NT2/D1 (cell line): ENCODE measurements around the gene ZFYVE9.
"Not testable (repeated sequence)": the region's sequence is repeated elsewhere in the genome, so short reads cannot be mapped to it uniquely, and the experiment has no call there.

Experiments used
- DNase-seq: peaks from one replicate; pipeline ENCODE4 v3.0.0-alpha.2; 2011; ENCODE audit warnings: low read depth, low spot score
- H3K27me3 ChIP-seq: 2 replicates; pipeline ENCODE4 v1.6.0; 2011; ENCODE audit warnings: mild to moderate bottlenecking; ENCODE audit not compliant: insufficient read length, insufficient read depth
- H3K36me3 ChIP-seq: 2 replicates; pipeline ENCODE4 v1.6.1; 2011; ENCODE audit warnings: mild to moderate bottlenecking, low read length, mixed read lengths; ENCODE audit not compliant: insufficient read depth, insufficient read length
- H3K4me1 ChIP-seq: 2 replicates; pipeline ENCODE4 v1.5.1; 2011; ENCODE audit not compliant: insufficient read depth, insufficient read length
- H3K4me3 ChIP-seq: 2 replicates; pipeline ENCODE4 v1.5.1; 2011; ENCODE audit warnings: low read depth; ENCODE audit not compliant: insufficient read length
- H3K9ac ChIP-seq: 2 replicates; pipeline ENCODE4 v1.6.0; 2011; ENCODE audit warnings: low read depth; ENCODE audit not compliant: insufficient read length
- H3K9me3 ChIP-seq: 2 replicates; pipeline ENCODE4 v1.5.1; 2011; ENCODE audit warnings: mild to moderate bottlenecking, low read length; ENCODE audit not compliant: insufficient read depth
- SUZ12 ChIP-seq: IDR thresholded peaks from 2 replicates; pipeline ENCODE4 v1.6.1; 2011; ENCODE audit not compliant: insufficient read length, insufficient read depth; ENCODE audit errors: extremely low read depth
- YY1 ChIP-seq: IDR thresholded peaks from 2 replicates; pipeline ENCODE4 v1.6.1; 2011; ENCODE audit not compliant: insufficient read length, insufficient read depth
- ZNF274 ChIP-seq: IDR thresholded peaks from 2 replicates; pipeline ENCODE4 v1.6.1; 2011; ENCODE audit warnings: mild to moderate bottlenecking, low read depth, low read length

Gene ZFYVE9

DNA sequence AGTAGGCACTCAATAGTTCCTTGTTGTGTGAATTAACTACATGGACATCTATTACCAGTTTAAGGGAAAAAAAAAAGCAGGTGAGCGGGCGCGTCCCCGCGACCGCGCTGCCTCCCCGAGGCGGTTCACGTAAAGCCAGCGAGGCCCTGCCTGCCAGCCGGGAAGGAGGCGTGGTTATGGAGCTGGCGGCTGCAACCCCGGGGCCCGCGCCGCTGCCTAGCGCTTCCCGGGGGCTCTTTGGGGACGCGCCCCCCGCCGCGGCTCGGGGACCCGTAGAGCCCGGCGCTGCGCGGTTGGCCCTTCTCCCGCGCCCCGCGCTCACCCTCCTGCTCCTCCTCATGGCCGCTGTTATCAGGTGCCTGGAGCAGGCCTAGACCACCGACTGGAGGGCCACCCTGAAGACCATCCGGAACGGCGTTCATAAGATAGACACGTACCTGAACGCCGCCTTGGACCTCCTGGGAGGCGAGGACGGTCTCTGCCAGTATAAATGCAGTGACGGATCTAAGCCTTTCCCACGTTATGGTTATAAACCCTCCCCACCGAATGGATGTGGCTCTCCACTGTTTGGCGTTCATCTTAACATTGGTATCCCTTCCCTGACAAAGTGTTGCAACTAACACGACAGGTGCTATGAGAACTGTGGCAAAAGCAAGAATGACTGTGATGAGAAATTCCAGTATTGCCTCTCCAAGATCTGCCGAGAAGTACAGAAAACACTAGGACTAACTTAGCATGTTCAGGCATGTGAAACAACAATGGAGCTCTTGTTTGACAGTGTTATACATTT lies 226.7 kb downstream of the ZFYVE9 start:
- no peaks in the 10 kb centered on the region for H3K9me3 ChIP-seq
- no peaks in the 10 kb centered on the region for H3K27me3 ChIP-seq
- H3K4me1 ChIP-seq: peaks cover 10% of the 10 kb centered on the region
- DNase-seq: peak; percentile 76
- H3K9ac ChIP-seq: peak overlapping the region; percentile 62
- H3K4me3 ChIP-seq: peak overlapping the region; percentile 29
- TF ChIP-seq ZNF274 (no peak), SUZ12 (no peak), YY1 (no peak)
- peaks cover 40% of the 10 kb centered on the region for H3K36me3 ChIP-seq

DNA sequence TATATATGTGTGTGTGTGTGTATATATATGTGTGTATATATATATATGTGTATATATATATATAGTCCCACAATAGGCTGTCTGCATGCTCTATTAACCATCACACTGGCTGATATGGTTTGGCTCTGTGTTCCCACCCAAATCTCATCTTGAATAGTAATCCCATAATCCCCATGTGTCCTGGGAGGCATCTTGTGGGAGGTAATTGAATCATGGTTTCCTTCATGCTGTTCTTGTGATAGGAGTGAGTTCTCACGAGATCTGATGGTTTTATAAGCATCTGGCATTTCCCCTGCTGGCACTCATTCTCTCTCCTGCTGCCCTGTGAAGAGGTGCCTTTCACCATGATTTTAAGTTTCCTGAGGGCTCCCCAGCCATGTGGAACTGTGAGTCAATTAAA lies 228.0 kb downstream of the ZFYVE9 start:
- not testable (repeated sequence) for H3K27me3 ChIP-seq, H3K4me3 ChIP-seq, DNase-seq, H3K9me3 ChIP-seq, H3K4me1 ChIP-seq, H3K9ac ChIP-seq
- peaks cover 42% of the 10 kb centered on the region for H3K36me3 ChIP-seq

DNA sequence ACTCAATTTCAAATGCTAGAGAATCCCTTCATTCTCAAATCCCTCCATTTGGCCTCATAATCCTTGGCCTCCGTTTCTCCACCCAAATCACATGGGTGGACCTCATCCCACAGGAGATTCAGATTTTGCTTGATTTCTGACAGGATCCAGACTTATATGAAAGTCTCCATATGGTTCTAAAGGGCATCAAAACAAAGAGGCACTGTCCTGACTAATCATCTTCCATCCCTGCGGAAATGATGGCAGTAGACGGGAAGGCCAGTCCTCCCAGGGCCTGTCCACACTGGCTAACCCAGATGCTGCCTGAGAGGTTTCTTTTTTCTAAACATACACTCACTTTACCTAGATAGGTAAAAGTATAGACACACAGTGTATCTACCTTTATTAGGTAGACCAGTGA lies 243.5 kb downstream of the ZFYVE9 start:
- no peak for DNase-seq

DNA sequence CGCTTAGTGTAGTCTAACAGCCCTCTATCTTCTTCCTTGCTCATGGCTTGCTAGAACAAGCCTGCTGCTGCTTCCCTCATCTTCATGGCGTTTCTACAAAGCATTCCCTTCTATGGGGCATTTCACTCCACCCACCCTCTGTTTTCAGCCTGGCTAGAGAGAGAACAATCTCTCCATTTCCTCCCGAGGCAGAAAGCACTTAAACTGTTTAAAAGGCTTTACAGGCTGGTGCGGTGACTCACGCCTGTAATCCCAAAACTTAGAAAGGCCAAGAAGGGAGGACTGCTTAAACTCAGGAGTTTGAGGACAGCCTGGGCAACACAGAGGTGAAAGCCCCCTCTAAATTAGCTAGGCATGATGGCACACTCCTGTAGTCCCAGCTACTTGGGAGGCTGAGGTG lies 244.6 kb downstream of the ZFYVE9 start:
- H3K27me3 ChIP-seq: no peaks in the 10 kb centered on the region
- DNase-seq: peak; percentile 35
- no peak overlapping the region for H3K9ac ChIP-seq
- TF ChIP-seq SUZ12 (no peak), YY1 (no peak), ZNF274 (no peak)
- no peaks in the 10 kb centered on the region for H3K9me3 ChIP-seq
- H3K36me3 ChIP-seq: peaks cover 91% of the 10 kb centered on the region
- peaks cover 7% of the 10 kb centered on the region for H3K4me1 ChIP-seq
- no peak overlapping the region for H3K4me3 ChIP-seq

More for the DNA sequence above, 243.5 kb downstream of the ZFYVE9 start:
- Histone ChIP-seq H3K9ac (no peak overlapping the region), H3K4me1 (peaks cover 7% of the 10 kb centered on the region), H3K9me3 (no peaks in the 10 kb centered on the region), H3K27me3 (no peaks in the 10 kb centered on the region), H3K36me3 (peaks cover 94% of the 10 kb centered on the region), H3K4me3 (no peak overlapping the region)
- TF ChIP-seq SUZ12 (no peak), ZNF274 (no peak), YY1 (no peak)

DNA sequence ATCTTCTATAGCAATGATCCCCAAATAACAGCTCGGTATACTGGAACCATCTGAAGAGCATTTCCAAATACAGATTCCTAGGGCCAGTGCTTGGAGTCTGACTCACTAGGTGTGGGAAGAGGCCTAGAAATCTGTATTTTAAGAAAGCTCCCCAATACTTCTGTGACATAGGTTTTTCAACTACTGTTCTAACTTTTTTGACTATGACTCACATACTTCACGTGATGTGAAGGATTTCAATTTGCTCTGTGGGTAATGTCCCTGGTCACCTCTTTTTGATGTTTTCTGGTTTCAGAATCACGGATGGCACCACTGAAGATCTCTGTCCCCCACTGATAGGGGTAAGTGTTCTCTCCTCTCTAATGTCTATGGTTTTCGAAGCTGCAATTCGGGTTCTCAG lies 251.3 kb downstream of the ZFYVE9 start:
- Histone ChIP-seq H3K36me3 (peaks cover 93% of the 10 kb centered on the region), H3K9ac (no peak overlapping the region), H3K4me3 (no peak overlapping the region), H3K27me3 (no peaks in the 10 kb centered on the region), H3K9me3 (no peaks in the 10 kb centered on the region), H3K4me1 (no peaks in the 10 kb centered on the region)
- no peak for DNase-seq
- no peak for TF ChIP-seq YY1
- TF ChIP-seq SUZ12: no peak
- no peak for TF ChIP-seq ZNF274
